ENCODE results near the gene PMEPA1. TPM values are rescaled to one million over a fixed set of nuclear protein-coding genes. Genes with fewer than 3 reads are reported as not detected.

Gene PMEPA1
- total RNA-seq, 1 donor from 2014 or later: 49.4 TPM

GRCh38 chr20:57710841-57711240, 1.0 kb upstream of the PMEPA1 start:
- Histone ChIP-seq H3K27me3 (ENCODE audit: insufficient read depth, low read length) (no peaks in the 10 kb centered on the region), H3K9ac (ENCODE audit: low read length) (peak overlapping the region; percentile 89), H3K9me3 (ENCODE audit: insufficient read depth, low read depth, low read length) (no peaks in the 10 kb centered on the region), H3K4me3 (ENCODE audit: insufficient read depth, low read depth, low read length) (peak overlapping the region; percentile 69), H3K36me3 (ENCODE audit: insufficient read depth, low read length) (no peaks in the 10 kb centered on the region), H3K4me2 (ENCODE audit: low read length) (peak overlapping the region; percentile 88), H4K20me1 (ENCODE audit: insufficient read depth, low read length) (peaks cover 31% of the 10 kb centered on the region), H2AFZ (ENCODE audit: low read depth, low read length) (no peak overlapping the region), H3K27ac (ENCODE audit: low read depth, low read length) (peak overlapping the region; percentile 87), H3K4me1 (ENCODE audit: insufficient read depth, low read length) (peaks cover 44% of the 10 kb centered on the region), H3K79me2 (ENCODE audit: insufficient read depth, low read length) (peaks cover 67% of the 10 kb centered on the region)
- Mint-ChIP-seq H3K27me3 (ENCODE audit: low read depth, unreplicated experiment) (no peaks in the 10 kb centered on the region), H3K4me3 (ENCODE audit: unreplicated experiment) (peak overlapping the region; percentile 91), H3K9me3 (ENCODE audit: unreplicated experiment) (no peaks in the 10 kb centered on the region), H3K27ac (ENCODE audit: unreplicated experiment) (peak overlapping the region; percentile 96), H3K4me1 (ENCODE audit: low read depth, unreplicated experiment) (peaks cover 35% of the 10 kb centered on the region), H3K36me3 (ENCODE audit: low read depth, unreplicated experiment) (peaks cover 2% of the 10 kb centered on the region)
- no peak for FAIRE-seq
- TF ChIP-seq EZH2 (IDR thresholded peaks at IDR 0.05; ENCODE audit: insufficient read depth, low read length): no peak
- TF ChIP-seq, protein P1, sequence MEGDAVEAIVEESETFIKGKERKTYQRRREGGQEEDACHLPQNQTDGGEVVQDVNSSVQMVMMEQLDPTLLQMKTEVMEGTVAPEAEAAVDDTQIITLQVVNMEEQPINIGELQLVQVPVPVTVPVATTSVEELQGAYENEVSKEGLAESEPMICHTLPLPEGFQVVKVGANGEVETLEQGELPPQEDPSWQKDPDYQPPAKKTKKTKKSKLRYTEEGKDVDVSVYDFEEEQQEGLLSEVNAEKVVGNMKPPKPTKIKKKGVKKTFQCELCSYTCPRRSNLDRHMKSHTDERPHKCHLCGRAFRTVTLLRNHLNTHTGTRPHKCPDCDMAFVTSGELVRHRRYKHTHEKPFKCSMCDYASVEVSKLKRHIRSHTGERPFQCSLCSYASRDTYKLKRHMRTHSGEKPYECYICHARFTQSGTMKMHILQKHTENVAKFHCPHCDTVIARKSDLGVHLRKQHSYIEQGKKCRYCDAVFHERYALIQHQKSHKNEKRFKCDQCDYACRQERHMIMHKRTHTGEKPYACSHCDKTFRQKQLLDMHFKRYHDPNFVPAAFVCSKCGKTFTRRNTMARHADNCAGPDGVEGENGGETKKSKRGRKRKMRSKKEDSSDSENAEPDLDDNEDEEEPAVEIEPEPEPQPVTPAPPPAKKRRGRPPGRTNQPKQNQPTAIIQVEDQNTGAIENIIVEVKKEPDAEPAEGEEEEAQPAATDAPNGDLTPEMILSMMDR (IDR thresholded peaks at IDR 0.05; ENCODE audit: insufficient read depth, low read depth, low read length): no peak
- no peak for DNase-seq (ENCODE audit: low read depth)

GRCh38 chr20:57708694-57709673, 831 bp downstream of the PMEPA1 start:
- Mint-ChIP-seq H3K4me1 (ENCODE audit: low read depth, unreplicated experiment) (peaks cover 42% of the 10 kb centered on the region), H3K27me3 (ENCODE audit: low read depth, unreplicated experiment) (no peaks in the 10 kb centered on the region), H3K4me3 (ENCODE audit: unreplicated experiment) (peak overlapping the region; percentile 98), H3K36me3 (ENCODE audit: low read depth, unreplicated experiment) (peaks cover 6% of the 10 kb centered on the region), H3K27ac (ENCODE audit: unreplicated experiment) (peak overlapping the region; percentile 97), H3K9me3 (ENCODE audit: unreplicated experiment) (no peaks in the 10 kb centered on the region)
- peak overlapping the region; percentile 98 for H3K4me2 ChIP-seq (ENCODE audit: low read length)
- H3K79me2 ChIP-seq (ENCODE audit: insufficient read depth, low read length): peaks cover 86% of the 10 kb centered on the region
- no peaks in the 10 kb centered on the region for H3K9me3 ChIP-seq (ENCODE audit: insufficient read depth, low read depth, low read length)
- TF ChIP-seq, protein P1 (IDR thresholded peaks at IDR 0.05; ENCODE audit: insufficient read depth, low read depth, low read length): no peak
- TF ChIP-seq EZH2 (IDR thresholded peaks at IDR 0.05; ENCODE audit: insufficient read depth, low read length): no peak
- H3K36me3 ChIP-seq (ENCODE audit: insufficient read depth, low read length): peaks cover 3% of the 10 kb centered on the region
- peak overlapping the region; percentile 98 for H3K4me3 ChIP-seq (ENCODE audit: insufficient read depth, low read depth, low read length)
- H3K27me3 ChIP-seq (ENCODE audit: insufficient read depth, low read length): no peaks in the 10 kb centered on the region
- no peak overlapping the region for H2AFZ ChIP-seq (ENCODE audit: low read depth, low read length)
- DNase-seq (ENCODE audit: low read depth) (no peak), FAIRE-seq (no peak)
- H4K20me1 ChIP-seq (ENCODE audit: insufficient read depth, low read length): peaks cover 50% of the 10 kb centered on the region
- H3K4me1 ChIP-seq (ENCODE audit: insufficient read depth, low read length): peaks cover 50% of the 10 kb centered on the region
- H3K27ac ChIP-seq (ENCODE audit: low read depth, low read length): peak overlapping the region; percentile 92
- H3K9ac ChIP-seq (ENCODE audit: low read length): peak overlapping the region; percentile 99
